Adipocyte (in vitro differentiated cells): ENCODE measurements around the gene CNDP2.

Experiments
- DNase-seq: peaks from one replicate; pipeline ENCODE4 v3.0.0-alpha.2; 2015; ENCODE audit warnings: low read depth
- H3K27me3 ChIP-seq: replicated peaks from 2 replicates; pipeline ENCODE4 v1.7.0; 2013; ENCODE audit warnings: mild to moderate bottlenecking, low read length, moderate library complexity; ENCODE audit not compliant: control insufficient read depth, insufficient read depth
- H3K36me3 ChIP-seq: 2 replicates; pipeline ENCODE4 v1.7.0; 2013; ENCODE audit warnings: low read length, mild to moderate bottlenecking, moderate library complexity; ENCODE audit not compliant: control insufficient read depth, insufficient read depth, severe bottlenecking
- H3K4me1 ChIP-seq: 2 replicates; pipeline ENCODE4 v1.7.0; 2013; ENCODE audit warnings: mild to moderate bottlenecking, low read length, moderate library complexity; ENCODE audit not compliant: control insufficient read depth, insufficient read depth
- H3K4me3 ChIP-seq: 2 replicates; pipeline ENCODE4 v1.7.0; 2013; ENCODE audit warnings: mild to moderate bottlenecking, low read length, moderate library complexity
- H3K9ac ChIP-seq: 2 replicates; pipeline ENCODE4 v1.7.0; 2013; ENCODE audit warnings: mild to moderate bottlenecking, low read length, moderate library complexity
- H3K9me3 ChIP-seq: 2 replicates; pipeline ENCODE4 v1.7.0; 2013; ENCODE audit warnings: mild to moderate bottlenecking, low read length, moderate library complexity; ENCODE audit not compliant: control insufficient read depth

CNDP2 gene

GRCh38 chr18:74476140-74476539 lies 20.0 kb upstream of the CNDP2 start:
- Histone ChIP-seq H3K9me3 (peaks cover 3% of the 10 kb centered on the region), H3K27me3 (peaks cover 36% of the 10 kb centered on the region), H3K4me3 (no peak overlapping the region), H3K9ac (no peak overlapping the region), H3K36me3 (no peaks in the 10 kb centered on the region), H3K4me1 (peaks cover 3% of the 10 kb centered on the region)
- no peak for DNase-seq

GRCh38 chr18:74477771-74478170 lies 18.4 kb upstream of the CNDP2 start:
- no peaks in the 10 kb centered on the region for H3K9me3 ChIP-seq
- H3K4me1 ChIP-seq: no peaks in the 10 kb centered on the region
- DNase-seq: no peak
- no peak overlapping the region for H3K4me3 ChIP-seq
- H3K27me3 ChIP-seq: peaks cover 36% of the 10 kb centered on the region
- no peaks in the 10 kb centered on the region for H3K36me3 ChIP-seq
- no peak overlapping the region for H3K9ac ChIP-seq

- no peak for DNase-seq
- Histone ChIP-seq H3K9ac (no peak overlapping the region), H3K4me1 (no peaks in the 10 kb centered on the region), H3K9me3 (no peaks in the 10 kb centered on the region), H3K36me3 (no peaks in the 10 kb centered on the region), H3K4me3 (no peak overlapping the region), H3K27me3 (peaks cover 30% of the 10 kb centered on the region)
Observed at GRCh38 chr18:74478316-74478715, 17.8 kb upstream of the CNDP2 start.

GRCh38 chr18:74478880-74479279 lies 17.3 kb upstream of the CNDP2 start:
- Histone ChIP-seq H3K9me3 (no peaks in the 10 kb centered on the region), H3K9ac (no peak overlapping the region), H3K36me3 (no peaks in the 10 kb centered on the region), H3K27me3 (peaks cover 27% of the 10 kb centered on the region), H3K4me3 (no peak overlapping the region), H3K4me1 (no peaks in the 10 kb centered on the region)
- peak; percentile 60 for DNase-seq

GRCh38 chr18:74479486-74480148 lies 16.5 kb upstream of the CNDP2 start:
- H3K9me3 ChIP-seq: no peaks in the 10 kb centered on the region
- no peak for DNase-seq
- H3K4me1 ChIP-seq: no peaks in the 10 kb centered on the region
- peaks cover 26% of the 10 kb centered on the region for H3K27me3 ChIP-seq
- no peak overlapping the region for H3K4me3 ChIP-seq
- H3K36me3 ChIP-seq: no peaks in the 10 kb centered on the region
- no peak overlapping the region for H3K9ac ChIP-seq

- Histone ChIP-seq H3K36me3 (no peaks in the 10 kb centered on the region), H3K9me3 (no peaks in the 10 kb centered on the region), H3K4me3 (no peak overlapping the region), H3K4me1 (no peaks in the 10 kb centered on the region), H3K27me3 (peaks cover 22% of the 10 kb centered on the region), H3K9ac (no peak overlapping the region)
- no peak for DNase-seq
Observed at GRCh38 chr18:74480149-74480651, 16.0 kb upstream of the CNDP2 start.

- peaks cover 8% of the 10 kb centered on the region for H3K27me3 ChIP-seq
- H3K9ac ChIP-seq: no peak overlapping the region
- DNase-seq: no peak
- H3K4me1 ChIP-seq: no peaks in the 10 kb centered on the region
- H3K4me3 ChIP-seq: no peak overlapping the region
- H3K36me3 ChIP-seq: no peaks in the 10 kb centered on the region
- H3K9me3 ChIP-seq: no peaks in the 10 kb centered on the region
Observed at GRCh38 chr18:74482697-74483096, 13.5 kb upstream of the CNDP2 start.

- Histone ChIP-seq H3K4me3 (no peak overlapping the region), H3K4me1 (no peaks in the 10 kb centered on the region), H3K9ac (no peak overlapping the region), H3K9me3 (no peaks in the 10 kb centered on the region), H3K27me3 (peaks cover 8% of the 10 kb centered on the region), H3K36me3 (no peaks in the 10 kb centered on the region)
- DNase-seq: no peak
Observed at GRCh38 chr18:74486119-74486849, 9.9 kb upstream of the CNDP2 start.

- no peak overlapping the region for H3K9ac ChIP-seq
- H3K36me3 ChIP-seq: no peaks in the 10 kb centered on the region
Observed at GRCh38 chr18:74488354-74488753, 7.8 kb upstream of the CNDP2 start.

GRCh38 chr18:74488864-74489263 lies 7.3 kb upstream of the CNDP2 start:
- no peaks in the 10 kb centered on the region for H3K36me3 ChIP-seq
- H3K9me3 ChIP-seq: peaks cover 5% of the 10 kb centered on the region
- DNase-seq: no peak
- H3K9ac ChIP-seq: no peak overlapping the region
- no peaks in the 10 kb centered on the region for H3K4me1 ChIP-seq
- no peak overlapping the region for H3K4me3 ChIP-seq
- peaks cover 17% of the 10 kb centered on the region for H3K27me3 ChIP-seq

More at GRCh38 chr18:74488354-74488753, 7.8 kb upstream of the CNDP2 start:
- Histone ChIP-seq H3K27me3 (peaks cover 17% of the 10 kb centered on the region), H3K9me3 (peaks cover 5% of the 10 kb centered on the region), H3K4me3 (no peak overlapping the region), H3K4me1 (no peaks in the 10 kb centered on the region)
- no peak for DNase-seq

- peak; percentile 25 for DNase-seq
- H3K27me3 ChIP-seq: peaks cover 17% of the 10 kb centered on the region
- H3K4me1 ChIP-seq: no peaks in the 10 kb centered on the region
- no peak overlapping the region for H3K4me3 ChIP-seq
- H3K9me3 ChIP-seq: peaks cover 5% of the 10 kb centered on the region
- H3K36me3 ChIP-seq: no peaks in the 10 kb centered on the region
- no peak overlapping the region for H3K9ac ChIP-seq
Observed at GRCh38 chr18:74489676-74490075, 6.5 kb upstream of the CNDP2 start.
